HG03565 (cell line): ENCODE results near the gene TJP2.

ENCODE experiments used
- ATAC-seq: cut with Tn5 transposase; IDR thresholded peaks from one replicate; pipeline ENCODE4 v1.9.1; 2021; ENCODE audit warnings: mild to moderate bottlenecking, moderate library complexity; ENCODE audit not compliant: unreplicated experiment

TJP2 gene

DNA sequence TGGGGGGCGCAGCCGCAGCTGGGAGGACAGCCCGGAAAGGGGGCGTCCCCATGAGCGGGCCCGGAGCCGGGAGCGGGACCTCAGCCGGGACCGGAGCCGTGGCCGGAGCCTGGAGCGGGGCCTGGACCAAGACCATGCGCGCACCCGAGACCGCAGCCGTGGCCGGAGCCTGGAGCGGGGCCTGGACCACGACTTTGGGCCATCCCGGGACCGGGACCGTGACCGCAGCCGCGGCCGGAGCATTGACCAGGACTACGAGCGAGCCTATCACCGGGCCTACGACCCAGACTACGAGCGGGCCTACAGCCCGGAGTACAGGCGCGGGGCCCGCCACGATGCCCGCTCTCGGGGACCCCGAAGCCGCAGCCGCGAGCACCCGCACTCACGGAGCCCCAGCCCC lies 47.0 kb downstream of the TJP2 start:
- no peak for ATAC-seq

DNA sequence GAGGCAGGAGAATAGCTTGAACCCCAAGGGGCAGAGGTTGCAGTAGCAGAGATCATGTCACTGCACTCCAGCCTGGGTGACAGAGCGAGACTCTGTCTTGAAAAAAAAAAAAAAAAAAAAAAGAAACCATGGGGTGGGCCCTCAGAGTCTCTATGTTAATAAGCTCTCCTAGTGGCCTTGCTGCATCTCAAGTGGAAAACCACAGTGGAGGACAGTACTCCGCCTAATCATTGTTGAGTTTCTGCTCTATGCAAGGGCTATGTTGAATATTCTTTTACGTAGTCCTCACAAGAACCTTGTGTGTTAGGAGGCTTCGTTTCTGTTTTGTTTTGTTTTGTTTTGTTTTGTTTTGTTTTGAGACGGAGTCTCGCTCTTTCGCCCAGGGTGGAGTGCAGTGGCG lies 48.9 kb downstream of the TJP2 start:
- no peak for ATAC-seq

DNA sequence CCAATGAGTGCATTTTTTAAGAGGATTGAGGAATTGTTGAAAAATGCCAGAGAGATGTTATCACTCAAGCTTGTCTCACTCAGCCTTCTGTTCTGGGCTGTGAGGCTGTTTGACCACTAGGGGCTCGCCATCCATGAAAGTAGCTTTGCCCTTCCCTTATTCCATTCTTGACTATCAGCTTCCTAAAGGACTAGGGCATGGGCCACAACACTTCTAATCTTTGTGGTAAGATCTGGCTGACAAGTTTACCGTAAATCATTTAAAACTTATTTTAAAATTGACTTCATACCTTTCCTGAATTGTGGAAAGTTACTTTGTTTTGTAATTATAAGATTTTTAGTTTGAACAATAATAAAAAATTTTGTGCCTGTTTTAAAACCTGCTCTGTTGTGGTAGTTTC lies 49.5 kb downstream of the TJP2 start:
- no peak for ATAC-seq

DNA sequence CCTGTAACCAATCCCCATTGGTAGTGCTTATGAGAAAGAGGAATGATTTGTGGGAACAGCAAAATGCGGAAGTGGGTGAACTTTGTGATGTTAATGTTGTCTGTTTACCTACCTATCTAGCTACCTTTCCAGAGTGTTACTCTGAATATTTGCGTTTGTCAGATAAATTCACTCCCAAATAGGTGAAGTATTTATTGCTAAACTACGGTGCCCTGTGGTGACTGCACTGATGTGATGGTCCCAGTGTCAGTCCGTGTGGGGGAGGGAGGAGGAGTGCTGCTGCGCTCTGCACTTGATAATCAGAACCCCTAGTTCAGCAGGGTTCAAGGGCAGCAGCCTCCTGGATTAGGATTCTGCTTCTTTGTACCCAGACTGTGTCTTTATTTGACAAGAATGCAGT lies 55.3 kb downstream of the TJP2 start:
- no peak for ATAC-seq

DNA sequence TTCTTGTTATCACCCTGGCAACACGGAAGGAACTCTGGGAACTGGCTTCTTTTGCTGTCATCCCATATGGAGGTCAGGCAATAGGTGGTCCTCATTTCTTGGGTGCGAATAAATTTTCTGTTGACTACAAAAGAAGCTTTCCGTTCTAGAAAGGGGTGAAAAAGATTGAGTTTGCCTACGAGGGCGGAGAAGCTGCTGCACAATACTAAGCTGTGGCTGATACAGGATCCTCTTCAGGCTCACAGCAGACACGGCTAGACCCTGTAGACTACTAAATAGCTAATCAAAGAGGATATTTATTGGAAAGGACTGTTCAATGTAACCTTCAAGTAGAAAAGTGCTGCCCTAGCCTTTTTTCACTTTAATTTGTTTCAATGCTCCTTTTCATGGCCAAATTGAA lies 58.1 kb downstream of the TJP2 start:
- no peak for ATAC-seq

DNA sequence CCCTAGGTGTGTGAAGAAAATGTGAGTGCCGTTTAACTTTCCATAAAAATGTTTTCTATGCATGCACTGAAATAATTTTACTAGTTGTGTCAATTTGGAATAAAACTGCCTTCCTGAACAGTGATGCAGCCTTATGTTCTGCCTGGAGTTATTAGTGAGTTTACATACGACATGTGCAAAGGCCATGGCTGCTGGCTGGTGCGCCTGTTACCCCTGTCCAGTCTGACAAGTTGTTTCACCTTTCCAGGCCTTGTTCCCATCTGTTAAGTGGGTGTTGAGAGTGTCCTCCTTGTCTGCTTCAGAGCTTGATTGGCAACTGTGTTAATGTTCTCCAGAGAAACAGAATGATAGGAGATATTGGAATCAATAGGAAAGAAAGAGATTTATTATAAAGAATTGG lies 60.6 kb downstream of the TJP2 start:
- ATAC-seq: no peak

DNA sequence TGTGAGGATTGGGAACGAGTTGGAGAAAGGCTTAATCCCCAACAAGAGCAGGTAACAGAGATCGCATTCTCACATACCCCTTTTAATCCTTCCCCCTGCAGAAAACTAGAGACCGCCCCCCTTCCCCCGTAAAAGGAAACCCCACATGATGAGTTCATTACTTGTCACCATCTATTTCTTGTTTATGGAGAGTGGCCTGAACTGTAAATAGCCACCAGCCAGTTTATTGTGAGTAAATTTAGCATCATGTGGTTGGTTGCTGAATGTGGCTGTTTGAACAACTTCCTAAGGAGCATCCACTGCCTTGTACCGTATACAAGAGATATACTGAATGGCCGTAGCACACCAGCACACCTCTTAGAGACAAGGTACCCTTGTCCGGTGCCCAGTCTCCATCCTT lies 62.1 kb downstream of the TJP2 start:
- no peak for ATAC-seq

DNA sequence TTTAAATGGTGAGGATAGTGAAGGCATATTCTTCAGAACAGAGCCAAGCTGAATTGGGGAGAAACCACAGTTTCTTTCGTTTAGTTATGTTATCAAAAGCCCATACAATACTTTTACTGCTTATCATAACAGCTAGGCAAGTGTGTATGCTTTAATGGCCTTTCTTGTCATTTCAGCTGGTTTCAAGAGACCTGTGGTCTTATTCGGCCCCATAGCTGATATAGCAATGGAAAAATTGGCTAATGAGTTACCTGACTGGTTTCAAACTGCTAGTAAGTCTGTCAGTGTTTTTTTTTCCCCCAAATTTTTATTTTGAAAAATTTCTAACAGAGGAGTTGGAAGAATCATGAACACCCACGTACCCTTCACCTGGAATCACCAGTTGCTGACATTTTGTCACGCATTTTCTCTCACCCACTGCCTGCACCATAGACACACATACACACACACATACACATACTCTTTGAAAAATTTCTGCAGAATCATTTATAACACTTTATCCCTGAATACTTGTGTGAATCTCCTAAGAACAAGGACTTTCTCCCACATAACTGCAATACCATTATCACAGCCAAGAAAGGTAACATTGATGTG lies 63.7 kb downstream of the TJP2 start:
- no peak for ATAC-seq

DNA sequence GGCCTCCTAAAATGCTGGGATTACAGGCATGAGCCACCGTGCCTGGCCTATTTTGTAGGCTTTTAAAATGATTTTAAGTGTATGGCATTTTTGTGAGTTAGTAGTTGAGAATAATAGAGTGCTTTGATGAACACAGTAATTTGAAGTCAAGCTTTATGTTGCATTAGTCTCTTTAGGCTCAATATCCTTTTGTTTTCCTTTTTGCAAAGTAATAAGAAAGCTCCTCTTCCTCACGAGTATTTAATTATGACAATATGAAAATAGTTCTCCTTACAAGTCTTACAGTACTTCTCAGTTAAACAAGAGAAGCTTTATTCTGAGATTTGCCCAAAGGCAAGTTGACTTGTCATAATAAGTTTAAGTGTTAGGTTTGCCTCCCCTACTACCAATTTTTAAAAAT lies 69.0 kb downstream of the TJP2 start:
- ATAC-seq: no peak

DNA sequence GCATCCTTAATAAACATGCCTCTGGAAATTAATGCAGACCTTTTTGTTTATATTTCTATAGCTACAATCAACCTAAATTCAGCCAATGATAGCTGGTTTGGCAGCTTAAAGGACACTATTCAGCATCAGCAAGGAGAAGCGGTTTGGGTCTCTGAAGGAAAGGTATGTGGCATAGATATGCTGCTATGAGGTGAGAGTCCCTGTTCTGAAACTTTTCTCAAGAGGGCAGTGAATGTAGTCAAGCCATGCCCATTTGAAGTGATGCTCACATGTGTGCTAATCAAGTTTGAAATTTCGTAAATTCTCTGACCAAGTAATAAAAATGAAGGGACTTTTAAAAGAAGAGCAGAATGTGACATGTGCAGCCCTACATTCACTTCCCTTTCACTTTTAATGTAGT lies 72.6 kb downstream of the TJP2 start:
- no peak for ATAC-seq

DNA sequence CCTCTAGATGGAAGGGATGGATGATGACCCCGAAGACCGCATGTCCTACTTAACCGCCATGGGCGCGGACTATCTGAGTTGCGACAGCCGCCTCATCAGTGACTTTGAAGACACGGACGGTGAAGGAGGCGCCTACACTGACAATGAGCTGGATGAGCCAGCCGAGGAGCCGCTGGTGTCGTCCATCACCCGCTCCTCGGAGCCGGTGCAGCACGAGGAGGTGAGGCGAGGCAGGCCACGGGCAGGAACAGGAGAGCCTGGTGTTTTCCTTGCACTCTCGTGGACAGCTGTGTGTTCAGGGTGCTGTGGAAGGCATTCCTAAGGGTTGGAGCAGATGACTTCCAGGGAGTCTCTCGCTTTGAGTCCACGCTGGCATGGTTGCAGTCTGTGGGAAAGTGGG lies 73.9 kb downstream of the TJP2 start:
- no peak for ATAC-seq

DNA sequence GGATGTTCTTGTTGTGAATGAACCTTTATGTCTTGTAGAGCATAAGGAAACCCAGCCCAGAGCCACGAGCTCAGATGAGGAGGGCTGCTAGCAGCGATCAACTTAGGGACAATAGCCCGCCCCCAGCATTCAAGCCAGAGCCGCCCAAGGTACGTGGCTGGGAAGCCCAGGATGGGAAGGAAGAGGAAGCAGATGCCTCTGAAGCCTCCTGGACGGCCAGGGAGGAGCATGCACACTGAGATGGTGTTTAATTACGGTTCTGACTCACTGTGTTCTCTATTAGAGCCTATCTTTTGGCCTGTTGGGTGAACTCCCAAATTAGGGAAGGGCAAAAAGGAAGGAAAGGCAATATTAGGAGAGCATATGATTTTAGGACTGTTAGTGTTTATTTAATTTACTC lies 75.3 kb downstream of the TJP2 start:
- no peak for ATAC-seq

DNA sequence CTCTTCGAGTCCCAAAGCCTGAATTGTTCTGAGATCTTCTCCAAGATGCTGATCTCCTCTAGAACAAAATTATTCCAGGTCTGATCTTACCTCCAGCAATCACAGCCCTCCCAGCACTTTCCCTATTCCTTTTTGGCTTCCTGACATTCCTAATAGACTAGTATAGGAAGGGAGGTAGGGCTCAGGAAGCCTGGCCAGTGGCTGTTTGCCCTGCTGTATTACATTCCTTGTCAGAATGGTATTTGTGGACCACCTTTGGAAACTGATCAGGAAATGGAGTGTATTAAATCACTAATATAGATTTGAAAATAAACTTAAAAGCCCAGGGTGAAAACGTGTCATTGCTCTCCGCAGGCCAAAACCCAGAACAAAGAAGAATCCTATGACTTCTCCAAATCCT lies 76.6 kb downstream of the TJP2 start:
- no peak for ATAC-seq

DNA sequence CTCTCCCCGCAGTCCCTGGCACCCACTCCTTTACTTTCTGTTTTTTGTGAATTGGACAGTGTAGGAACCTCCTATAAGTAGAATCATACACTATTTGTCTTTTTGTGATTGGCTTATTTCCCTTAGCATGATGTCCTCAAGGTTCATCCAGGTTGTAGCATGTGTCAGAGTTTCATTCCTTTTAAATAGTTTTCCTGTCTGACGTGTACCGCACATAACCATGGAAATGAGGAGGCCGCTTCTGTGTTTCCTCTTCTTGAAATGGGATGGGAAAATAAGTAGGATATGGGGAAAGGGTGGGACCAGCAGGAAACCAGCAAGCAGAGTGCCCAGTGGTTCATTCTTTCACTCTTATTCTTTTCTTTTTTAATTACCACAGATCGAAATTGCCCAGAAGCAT lies 78.4 kb downstream of the TJP2 start:
- no peak for ATAC-seq

DNA sequence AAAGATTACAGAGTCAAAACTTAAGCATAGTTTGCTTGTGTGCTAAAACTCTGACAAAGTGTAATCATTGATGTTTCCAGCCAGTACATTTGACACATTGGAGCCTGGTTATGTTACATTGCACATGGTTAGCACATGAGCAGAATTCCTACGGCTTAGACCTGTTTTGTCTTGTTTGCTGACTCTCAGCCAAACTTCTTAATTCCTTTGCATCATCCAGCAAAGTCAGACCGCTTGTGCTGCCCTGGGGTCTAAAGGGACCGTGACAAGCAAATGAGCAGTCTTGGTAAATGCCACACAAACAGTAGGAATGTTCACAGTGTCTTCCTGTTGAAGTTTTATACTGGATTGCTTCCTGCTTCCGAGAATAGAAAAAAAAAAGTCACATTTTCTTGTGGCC lies 79.0 kb downstream of the TJP2 start:
- ATAC-seq: no peak

DNA sequence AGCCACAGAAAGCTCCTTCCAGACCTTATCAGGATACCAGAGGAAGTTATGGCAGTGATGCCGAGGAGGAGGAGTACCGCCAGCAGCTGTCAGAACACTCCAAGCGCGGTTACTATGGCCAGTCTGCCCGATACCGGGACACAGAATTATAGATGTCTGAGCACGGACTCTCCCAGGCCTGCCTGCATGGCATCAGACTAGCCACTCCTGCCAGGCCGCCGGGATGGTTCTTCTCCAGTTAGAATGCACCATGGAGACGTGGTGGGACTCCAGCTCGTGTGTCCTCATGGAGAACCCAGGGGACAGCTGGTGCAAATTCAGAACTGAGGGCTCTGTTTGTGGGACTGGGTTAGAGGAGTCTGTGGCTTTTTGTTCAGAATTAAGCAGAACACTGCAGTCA lies 80.1 kb downstream of the TJP2 start:
- no peak for ATAC-seq

DNA sequence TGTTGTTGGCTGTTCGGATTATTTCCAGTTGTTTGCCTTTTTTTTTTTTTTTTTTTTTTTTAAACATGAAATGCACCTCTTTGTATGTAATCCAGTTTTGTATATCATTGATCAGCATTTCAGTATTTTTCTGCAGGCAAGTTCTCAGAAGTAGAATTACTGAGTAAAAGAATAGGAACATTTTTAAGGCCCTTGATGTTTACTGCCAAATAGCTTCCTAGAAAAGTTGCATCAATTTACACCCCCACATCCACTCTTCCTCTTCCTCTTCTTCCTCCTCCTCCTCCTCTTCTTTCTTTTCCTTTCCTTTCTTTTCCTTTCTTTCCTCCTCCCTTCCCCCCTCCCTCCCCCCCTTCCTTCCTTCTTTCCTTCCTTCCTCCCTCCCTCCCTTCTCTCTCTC lies 81.5 kb downstream of the TJP2 start:
- ATAC-seq: no peak

DNA sequence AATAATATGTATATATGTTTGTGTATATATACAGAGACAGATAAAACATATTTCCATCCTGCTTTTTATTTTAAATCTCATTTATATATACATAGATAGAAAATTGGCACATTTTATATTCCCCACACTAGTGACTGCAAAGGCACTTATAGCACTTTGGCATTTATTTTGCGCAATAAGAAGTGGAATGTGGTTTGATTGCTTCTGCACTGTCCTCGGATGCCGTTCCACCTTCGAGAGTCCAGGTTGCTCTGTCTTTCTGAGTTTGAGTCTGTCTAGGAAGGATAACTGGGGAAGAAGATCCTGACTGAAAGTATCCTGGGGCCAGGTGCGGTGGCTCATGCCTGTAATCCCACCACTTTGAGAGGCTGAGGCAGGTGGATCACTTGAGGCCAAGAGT lies 84.5 kb downstream of the TJP2 start:
- ATAC-seq: no peak

DNA sequence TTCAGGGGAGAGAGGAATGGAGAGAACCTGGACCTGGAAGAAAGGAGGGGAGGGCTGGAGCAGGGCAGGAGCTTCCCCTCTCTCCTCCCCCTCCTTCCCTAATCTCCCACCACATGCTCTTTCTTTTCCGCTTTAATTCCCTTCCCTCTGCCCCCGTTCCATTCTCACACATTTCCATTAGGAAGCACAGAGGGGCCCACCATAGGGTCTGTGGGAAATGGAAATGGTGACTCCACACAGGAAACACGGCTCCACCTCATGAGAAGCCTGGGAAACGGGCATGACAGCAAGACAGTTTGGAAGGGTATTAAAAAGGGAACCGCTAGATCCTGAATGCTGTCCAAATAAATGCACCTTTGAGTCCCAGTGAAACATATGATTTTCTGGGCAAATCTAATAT lies 86.1 kb downstream of the TJP2 start:
- no peak for ATAC-seq

DNA sequence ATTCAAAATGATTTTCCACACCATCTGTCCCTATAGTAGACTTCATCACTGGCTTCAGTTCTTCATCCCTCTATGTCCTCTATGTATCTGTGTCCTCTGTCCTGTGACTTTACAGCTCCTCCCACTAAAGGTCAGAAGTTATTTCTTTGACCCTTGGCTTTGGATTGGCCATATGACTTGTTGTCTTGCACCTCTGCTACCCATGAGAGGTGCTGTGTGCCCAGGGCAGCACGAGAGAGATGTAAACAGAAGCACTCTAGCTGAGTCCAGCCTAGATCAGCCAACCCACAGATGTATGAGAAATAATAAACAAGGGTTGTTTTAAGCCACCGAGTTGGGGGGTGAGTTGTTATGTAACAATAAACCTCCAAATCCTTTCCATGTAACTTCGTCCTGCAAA lies 87.6 kb downstream of the TJP2 start:
- ATAC-seq: no peak

DNA sequence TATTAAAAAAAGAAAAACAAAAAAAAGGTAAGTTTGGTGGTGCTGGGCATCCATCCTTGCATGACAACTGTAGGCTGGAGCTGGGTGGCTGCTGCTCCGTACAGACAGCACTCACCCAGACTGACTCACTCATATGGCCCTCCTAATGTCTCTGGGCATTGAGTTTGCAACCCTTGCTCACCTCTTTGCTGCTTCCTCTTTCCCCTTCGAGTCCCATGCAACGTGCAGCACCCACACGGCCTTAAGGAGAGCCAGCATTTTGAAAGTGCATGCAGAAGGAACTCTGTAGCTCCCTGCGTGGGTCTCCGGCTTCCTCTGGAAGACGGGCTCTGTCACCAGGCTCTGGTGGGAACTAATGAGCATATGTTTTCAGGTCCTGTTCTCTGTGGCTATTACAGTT lies 90.4 kb downstream of the TJP2 start:
- no peak for ATAC-seq

DNA sequence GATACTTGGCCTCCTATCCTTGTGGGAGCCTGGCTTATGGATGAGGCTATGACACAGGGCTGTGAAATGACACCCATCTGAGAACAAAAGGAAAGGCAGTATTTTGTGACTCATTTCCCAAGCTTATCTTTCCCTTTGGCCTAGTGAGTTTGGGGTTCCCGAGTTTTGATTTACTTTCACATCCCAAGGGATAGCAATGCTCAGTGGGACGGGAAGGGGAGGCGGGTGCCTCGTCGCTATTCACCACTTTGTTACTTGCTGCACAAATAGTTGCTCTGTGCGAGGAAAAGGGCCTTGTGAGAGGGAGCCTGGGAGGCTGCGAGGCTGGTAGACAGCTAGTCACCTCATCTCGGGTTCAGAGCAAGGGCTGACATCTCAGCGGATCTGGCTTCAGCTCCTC lies 91.8 kb downstream of the TJP2 start:
- ATAC-seq: no peak

DNA sequence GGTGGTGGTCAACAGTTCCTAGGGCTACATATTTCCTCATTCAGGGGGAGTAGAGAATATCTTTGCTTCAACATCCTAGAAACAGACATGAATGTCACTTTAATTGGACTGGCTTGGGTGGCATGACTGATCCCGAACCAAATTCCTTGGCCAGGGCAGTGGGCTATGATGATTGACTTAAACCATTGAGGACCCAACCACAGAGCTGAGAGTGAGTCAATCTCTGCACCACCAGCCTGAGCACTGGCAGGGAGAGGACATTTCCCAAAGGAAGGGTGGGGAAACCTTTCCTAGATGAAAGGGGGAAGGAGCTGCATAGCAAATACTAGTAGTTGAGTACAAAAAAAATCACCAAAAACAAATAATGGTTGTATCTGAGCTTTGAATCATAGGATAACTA lies 98.1 kb downstream of the TJP2 start:
- no peak for ATAC-seq

DNA sequence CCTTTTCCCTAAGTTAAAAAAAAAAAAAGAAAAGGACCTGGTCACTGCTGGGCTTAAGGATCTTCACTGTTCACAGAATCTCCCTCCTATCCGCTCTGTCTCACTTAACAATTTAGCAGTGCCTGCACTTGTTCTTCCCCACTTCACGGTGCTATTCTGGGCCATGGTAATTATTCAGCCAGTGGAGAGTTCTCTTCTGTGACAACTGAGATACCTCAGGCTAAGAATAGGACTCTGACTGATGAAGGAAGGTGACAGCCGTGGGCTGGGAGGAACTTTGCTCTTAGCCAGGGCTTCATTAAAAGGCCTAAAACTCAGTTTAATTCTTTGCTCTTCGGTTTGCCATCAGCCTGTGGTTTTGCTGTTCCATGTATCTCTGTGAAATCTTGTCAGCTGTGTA lies 99.1 kb downstream of the TJP2 start:
- ATAC-seq: no peak
